Vagina (tissue), 2 donors: Measurements from ENCODE around the gene UNC13A. TPM values are rescaled to one million over a fixed set of nuclear protein-coding genes. Genes with fewer than 3 reads are reported as not detected.
"Not testable (repeated sequence)": the region's sequence is repeated elsewhere in the genome, so short reads cannot be mapped to it uniquely, and the experiment has no call there.

Experiments
- DNase-seq, 2 donors: peaks; one replicate each; pipeline ENCODE4 v3.0.0-alpha.2; 2017; ENCODE audit errors: extremely low spot score in 2 of 2
- H3K27ac ChIP-seq: fragments of 200-600 bp; sonication (generic); one replicate; pipeline ENCODE4 v1.5.1; 2019
- H3K27me3 ChIP-seq: fragments of 200-600 bp; sonication (generic); one replicate; pipeline ENCODE4 v1.5.1; 2019
- H3K36me3 ChIP-seq, 2 donors: fragments of 200-600 bp; sonication (generic); one replicate each; pipeline ENCODE4 v1.5.1; 2017 to 2019
- H3K4me1 ChIP-seq: fragments of 200-600 bp; sonication (generic); one replicate; pipeline ENCODE4 v1.5.1; 2019
- H3K4me3 ChIP-seq, 2 donors: fragments of 200-600 bp; sonication (generic); 1 replicate in 1 of 2; 2 replicates in 1 of 2; pipeline ENCODE4 v1.5.1; 2016 to 2019
- H3K9me3 ChIP-seq: fragments of 200-600 bp; sonication (generic); one replicate; pipeline ENCODE4 v1.5.1; 2019
- POLR2A ChIP-seq, 2 donors: fragments of 450-650 bp; IDR thresholded peaks; one replicate each; pipeline ENCODE4 v1.6.1; 2017; ENCODE audit warnings: antibody characterized with exemption in 2 of 2, mild to moderate bottlenecking in 2 of 2, moderate library complexity in 2 of 2
- POLR2AphosphoS5 ChIP-seq, 2 donors: sonication (generic); formaldehyde crosslinking; IDR thresholded peaks; one replicate each; pipeline ENCODE4 v1.9.0; 2017; ENCODE audit warnings: antibody characterized with exemption in 2 of 2, mild to moderate bottlenecking in 2 of 2, low read depth in 1 of 2; ENCODE audit not compliant: insufficient read depth in 1 of 2
- intact Hi-C: fragments of 100-400 bp; cut with DNase I; formaldehyde crosslinking; loops from one replicate; pipeline ENCODE4 v1.15.1; 2023
- total RNA-seq: library from RNA; depleted of rRNA; stranded (reverse); fragments of >200 nt; gene quantifications from one replicate; pipeline ENCODE4 v1.2.3, GENCODE V29; 2016
- TF ChIP-seq, protein P1 (sequence below), 3 experiments: fragments of 450-650 bp in 2 of 3; fragments of 200-600 bp in 1 of 3; sonication (generic) in 1 of 3; IDR thresholded peaks; one replicate each; pipeline ENCODE4 v1.5.1; 2017 to 2019; ENCODE audit warnings: antibody characterized with exemption in 3 of 3, mild to moderate bottlenecking in 2 of 3, moderate library complexity in 2 of 3

Gene UNC13A
- total RNA-seq, 1 donor from 2014 or later: 0.49 TPM

DNA sequence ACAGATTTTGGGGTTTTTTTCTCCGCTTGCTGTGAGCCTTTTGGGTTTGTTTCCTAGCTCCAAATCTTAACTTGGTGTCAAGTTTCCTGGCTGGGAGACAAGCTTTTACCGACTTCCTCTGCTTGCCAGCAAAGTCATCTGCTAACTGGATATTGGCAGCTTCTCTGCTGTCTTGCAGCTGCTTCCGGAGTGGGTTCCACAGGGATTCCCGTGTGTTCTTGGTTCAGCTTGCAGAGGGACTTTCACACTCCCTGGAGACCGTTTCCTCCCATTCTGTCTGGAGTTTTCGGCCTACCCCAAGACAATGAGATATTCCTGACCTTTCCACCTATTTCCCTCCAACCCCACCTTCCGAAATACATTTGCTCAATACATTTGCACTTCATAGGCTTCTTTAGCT, 134.9 kb downstream of the UNC13A start:
- H3K27ac ChIP-seq: peak overlapping the region; percentile 39
- no peak overlapping the region for H3K4me3 ChIP-seq
- no peaks in the 10 kb centered on the region for H3K27me3 ChIP-seq
- peaks cover 33% of the 10 kb centered on the region for H3K4me1 ChIP-seq
- H3K9me3 ChIP-seq: no peaks in the 10 kb centered on the region
- no peaks in the 10 kb centered on the region for H3K36me3 ChIP-seq
- DNase-seq: no peak
- intact Hi-C loops: no loop called here
- TF ChIP-seq POLR2AphosphoS5 (IDR thresholded peaks at IDR 0.05; ENCODE audit: insufficient read depth in 1 of 2, low read depth in 1 of 2): peak in 1 of 2 donors; percentile 77
- TF ChIP-seq, protein P1, sequence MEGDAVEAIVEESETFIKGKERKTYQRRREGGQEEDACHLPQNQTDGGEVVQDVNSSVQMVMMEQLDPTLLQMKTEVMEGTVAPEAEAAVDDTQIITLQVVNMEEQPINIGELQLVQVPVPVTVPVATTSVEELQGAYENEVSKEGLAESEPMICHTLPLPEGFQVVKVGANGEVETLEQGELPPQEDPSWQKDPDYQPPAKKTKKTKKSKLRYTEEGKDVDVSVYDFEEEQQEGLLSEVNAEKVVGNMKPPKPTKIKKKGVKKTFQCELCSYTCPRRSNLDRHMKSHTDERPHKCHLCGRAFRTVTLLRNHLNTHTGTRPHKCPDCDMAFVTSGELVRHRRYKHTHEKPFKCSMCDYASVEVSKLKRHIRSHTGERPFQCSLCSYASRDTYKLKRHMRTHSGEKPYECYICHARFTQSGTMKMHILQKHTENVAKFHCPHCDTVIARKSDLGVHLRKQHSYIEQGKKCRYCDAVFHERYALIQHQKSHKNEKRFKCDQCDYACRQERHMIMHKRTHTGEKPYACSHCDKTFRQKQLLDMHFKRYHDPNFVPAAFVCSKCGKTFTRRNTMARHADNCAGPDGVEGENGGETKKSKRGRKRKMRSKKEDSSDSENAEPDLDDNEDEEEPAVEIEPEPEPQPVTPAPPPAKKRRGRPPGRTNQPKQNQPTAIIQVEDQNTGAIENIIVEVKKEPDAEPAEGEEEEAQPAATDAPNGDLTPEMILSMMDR (IDR thresholded peaks at IDR 0.05): no peak
- TF ChIP-seq POLR2A (IDR thresholded peaks at IDR 0.05): no peak

DNA sequence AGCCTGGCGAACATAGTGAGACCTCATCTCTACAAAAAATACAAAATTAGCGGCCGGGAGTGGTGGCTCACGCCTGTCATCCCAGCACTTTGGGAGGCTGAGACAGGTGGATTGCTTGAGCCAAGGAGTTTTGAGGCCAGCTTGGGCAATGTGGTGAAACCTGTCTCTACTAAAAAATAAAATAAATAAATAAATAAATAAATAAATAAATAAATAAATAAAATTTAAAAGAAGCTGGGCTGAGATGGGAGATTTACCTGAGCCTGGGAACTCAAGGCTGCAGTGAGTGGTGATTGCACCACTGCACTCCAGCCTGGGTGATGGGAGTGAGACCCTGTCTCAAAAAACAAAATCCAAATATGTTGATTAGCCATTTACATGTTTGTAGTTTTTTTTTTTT, 135.4 kb downstream of the UNC13A start:
- DNase-seq, H3K27me3 ChIP-seq, H3K36me3 ChIP-seq, H3K4me3 ChIP-seq, intact Hi-C loops, H3K9me3 ChIP-seq: not testable (repeated sequence)
- H3K27ac ChIP-seq: peak overlapping the region; percentile 39
- peaks cover 33% of the 10 kb centered on the region for H3K4me1 ChIP-seq

Other genes starting within 250 kb of the UNC13A start
- 0.49 TPM for gene TMEM221, start 239.7 kb downstream of the UNC13A start, total RNA-seq
- gene NXNL1, start 227.4 kb downstream of the UNC13A start, total RNA-seq: not detected
- gene SLC27A1, start 217.8 kb downstream of the UNC13A start, total RNA-seq: 22.1 TPM
- gene PGLS, start 176.7 kb downstream of the UNC13A start, total RNA-seq: 134 TPM
- gene COLGALT1, start 132.7 kb downstream of the UNC13A start, total RNA-seq: 55.0 TPM
- gene MAP1S, start 31.1 kb upstream of the UNC13A start, total RNA-seq: 30.2 TPM
- gene FCHO1, start 63.1 kb upstream of the UNC13A start, total RNA-seq: 12.3 TPM
- 1.5 TPM for gene B3GNT3, start 106.8 kb upstream of the UNC13A start, total RNA-seq
- gene INSL3, start 133.2 kb upstream of the UNC13A start, total RNA-seq: not detected
- 10.8 TPM for gene JAK3, start 159.6 kb upstream of the UNC13A start, total RNA-seq
- 1,768 TPM for gene RPL18A, start 171.6 kb upstream of the UNC13A start, total RNA-seq
- gene SLC5A5, start 183.6 kb upstream of the UNC13A start, total RNA-seq: not detected
- 59.7 TPM for gene CCDC124, start 244.7 kb upstream of the UNC13A start, total RNA-seq